Mammary epithelial cell (primary cell): ENCODE results near the gene USP48.

Experiments
- CTCF ChIP-seq, 2 donors: IDR thresholded peaks in 1 of 2; conservative IDR thresholded peaks in 1 of 2; 2 replicates each; pipeline ENCODE4 v1.5.1; 2011 to 2012; ENCODE audit warnings: inconsistent platforms in 2 of 2, low read length in 2 of 2, mild to moderate bottlenecking in 2 of 2, control low read depth in 1 of 2, low read depth in 1 of 2; ENCODE audit not compliant: insufficient read depth in 1 of 2; ENCODE audit errors: extremely low read depth in 1 of 2
- EZH2 ChIP-seq: IDR thresholded peaks from 2 replicates; pipeline ENCODE4 v1.6.1; 2012; ENCODE audit warnings: low read length, inconsistent platforms, borderline replicate concordance

DNA sequence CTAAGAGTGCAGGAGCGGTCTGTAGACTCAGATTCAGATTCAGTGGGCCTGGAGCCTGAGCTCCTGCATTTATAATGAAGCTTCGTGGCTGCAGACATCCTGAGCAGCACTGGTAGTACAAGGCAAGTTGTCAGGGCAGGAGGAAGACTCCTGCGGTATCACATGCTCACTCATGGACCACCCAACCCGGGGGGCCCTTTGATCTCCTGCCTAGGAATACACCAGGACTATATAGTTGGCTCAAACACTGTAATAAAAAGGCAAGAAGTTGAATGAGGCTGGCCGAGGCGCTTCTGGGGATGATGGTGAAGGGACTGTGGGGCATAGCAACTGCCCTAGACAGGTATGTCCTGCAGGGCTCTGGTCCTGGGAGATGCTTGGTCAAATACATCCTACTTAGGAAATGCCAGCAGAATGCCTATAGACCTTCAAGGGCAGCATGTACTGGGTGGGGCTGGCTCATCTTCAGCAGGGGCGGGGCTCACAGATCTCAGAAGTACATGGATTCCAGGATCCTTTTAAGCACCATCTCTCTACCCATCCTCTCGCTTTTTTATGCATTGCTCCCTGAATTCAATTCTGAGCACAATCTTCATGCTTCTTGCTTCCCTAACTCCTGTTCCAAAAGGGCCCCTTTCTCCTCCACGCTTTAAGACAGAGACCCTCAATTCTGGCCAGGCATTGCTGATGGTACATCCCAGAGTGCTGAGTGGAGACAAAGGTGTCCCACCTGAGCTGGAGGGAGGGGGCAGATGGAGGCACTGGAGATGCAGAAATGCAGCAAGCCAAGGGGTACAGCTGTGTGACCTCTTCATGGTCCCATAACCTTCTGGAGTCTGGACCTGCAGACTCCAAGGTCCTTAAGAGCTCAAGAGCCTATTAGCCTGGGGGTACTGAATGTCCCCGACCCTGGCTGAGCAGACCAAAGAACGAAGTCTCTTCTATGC, 111.7 kb downstream of the USP48 start:
- no peak for TF ChIP-seq CTCF (conservative IDR thresholded peaks at IDR 0.05 in 1 of 2, IDR thresholded peaks at IDR 0.05 in 1 of 2; ENCODE audit: extremely low read depth in 1 of 2, insufficient read depth in 1 of 2, low read depth in 1 of 2, low read length in 2 of 2)
- no peak for TF ChIP-seq EZH2
